ENCODE results near the gene IL1A. TPM values are rescaled to one million over a fixed set of nuclear protein-coding genes. Genes with fewer than 3 reads are reported as not detected.

IL1A gene
- total and polyA plus RNA-seq, 9 donors, result 0.07 to 0.69 (median 0.12) TPM; not detected in 4

DNA sequence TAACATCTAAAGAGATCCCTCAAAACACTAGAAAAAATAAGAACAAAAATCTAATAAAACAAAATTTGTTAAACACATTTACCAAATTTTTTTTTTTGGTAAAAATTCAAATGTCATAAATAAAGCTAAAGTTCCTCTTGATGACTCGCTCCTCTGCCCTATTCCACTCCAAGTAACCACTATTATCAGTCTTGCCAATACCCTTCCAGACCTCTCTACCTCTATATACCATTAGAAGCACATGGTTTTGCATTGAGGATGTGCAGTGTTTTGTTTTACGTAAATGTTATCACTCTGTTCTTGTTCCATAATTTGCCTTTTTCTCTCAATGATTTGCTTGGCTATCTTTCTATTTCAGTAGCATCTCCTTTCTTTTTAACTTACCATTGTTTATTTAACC is 41.4 kb upstream of the IL1A start:
- DNase-seq, result no peak
- intact Hi-C loops (cut with DNase I), result no loop called here
- no peak for TF ChIP-seq EP300 (IDR thresholded peaks at IDR 0.05)
- TF ChIP-seq, protein P1, sequence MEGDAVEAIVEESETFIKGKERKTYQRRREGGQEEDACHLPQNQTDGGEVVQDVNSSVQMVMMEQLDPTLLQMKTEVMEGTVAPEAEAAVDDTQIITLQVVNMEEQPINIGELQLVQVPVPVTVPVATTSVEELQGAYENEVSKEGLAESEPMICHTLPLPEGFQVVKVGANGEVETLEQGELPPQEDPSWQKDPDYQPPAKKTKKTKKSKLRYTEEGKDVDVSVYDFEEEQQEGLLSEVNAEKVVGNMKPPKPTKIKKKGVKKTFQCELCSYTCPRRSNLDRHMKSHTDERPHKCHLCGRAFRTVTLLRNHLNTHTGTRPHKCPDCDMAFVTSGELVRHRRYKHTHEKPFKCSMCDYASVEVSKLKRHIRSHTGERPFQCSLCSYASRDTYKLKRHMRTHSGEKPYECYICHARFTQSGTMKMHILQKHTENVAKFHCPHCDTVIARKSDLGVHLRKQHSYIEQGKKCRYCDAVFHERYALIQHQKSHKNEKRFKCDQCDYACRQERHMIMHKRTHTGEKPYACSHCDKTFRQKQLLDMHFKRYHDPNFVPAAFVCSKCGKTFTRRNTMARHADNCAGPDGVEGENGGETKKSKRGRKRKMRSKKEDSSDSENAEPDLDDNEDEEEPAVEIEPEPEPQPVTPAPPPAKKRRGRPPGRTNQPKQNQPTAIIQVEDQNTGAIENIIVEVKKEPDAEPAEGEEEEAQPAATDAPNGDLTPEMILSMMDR (IDR thresholded peaks at IDR 0.05), result no peak
- no peak for TF ChIP-seq POLR2A (IDR thresholded peaks at IDR 0.05)
- 65 to 87% (median 74%) methylated on average over 2 of the region's 2 CpGs for WGBS, 3 donors
- Histone ChIP-seq H3K27ac (no peak overlapping the region), H3K27me3 (no peaks in the 10 kb centered on the region), H3K4me1 (ENCODE audit: insufficient read depth) (no peaks in the 10 kb centered on the region), H3K36me3 (no peaks in the 10 kb centered on the region), H3K9me3 (no peaks in the 10 kb centered on the region), H3K4me3 (no peak overlapping the region)

DNA sequence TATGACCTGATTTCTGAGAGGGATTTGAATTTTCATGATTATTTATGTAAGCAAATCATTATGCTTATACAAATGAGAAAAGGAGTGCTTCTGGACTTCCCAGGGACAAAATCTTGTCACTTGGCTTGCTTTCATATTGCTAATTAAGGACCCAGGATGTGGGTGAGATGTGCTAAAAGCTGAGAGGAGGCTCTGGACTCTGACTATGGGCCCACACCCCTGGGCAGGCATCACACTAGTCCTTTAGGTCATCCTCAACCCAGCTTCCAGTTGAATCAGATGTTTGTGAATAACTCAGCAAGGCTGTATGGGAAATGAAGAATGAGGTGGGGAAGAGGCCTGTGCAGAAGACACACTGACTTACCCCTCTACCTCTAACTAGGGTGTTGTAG is 40.4 kb upstream of the IL1A start:
- Histone ChIP-seq H3K4me1 (ENCODE audit: insufficient read depth) (no peaks in the 10 kb centered on the region), H3K4me3 (no peak overlapping the region), H3K27me3 (no peaks in the 10 kb centered on the region), H3K27ac (no peak overlapping the region), H3K9me3 (no peaks in the 10 kb centered on the region), H3K36me3 (no peaks in the 10 kb centered on the region)
- DNase-seq, result no peak
- intact Hi-C loops (cut with DNase I), result no loop called here
- TF ChIP-seq, protein P1 (IDR thresholded peaks at IDR 0.05), result no peak
- no peak for TF ChIP-seq EP300 (IDR thresholded peaks at IDR 0.05)
- no peak for TF ChIP-seq POLR2A (IDR thresholded peaks at IDR 0.05)

DNA sequence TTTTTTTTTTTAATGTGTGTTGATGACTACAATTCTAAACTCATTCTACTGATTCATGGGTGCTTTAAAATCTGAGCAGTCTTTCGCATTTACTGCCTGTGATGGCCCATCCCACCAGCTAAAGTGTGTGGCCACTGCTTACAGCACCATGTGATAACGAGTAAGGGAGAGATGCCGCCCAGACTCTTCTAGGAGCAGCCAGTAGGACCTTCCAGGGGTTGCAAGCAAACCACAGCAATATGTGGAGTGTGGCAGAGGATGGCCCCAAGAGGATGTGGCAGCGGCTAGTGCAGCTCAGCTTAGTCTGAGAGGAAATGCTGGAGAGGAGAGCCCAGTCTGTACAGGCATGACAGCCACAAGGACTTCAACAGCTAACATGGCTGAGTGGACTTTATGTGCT is 37.4 kb upstream of the IL1A start:
- WGBS, 3 donors, result 67 to 84% (median 73%) methylated on average over 4 of the region's 4 CpGs
- TF ChIP-seq POLR2A (IDR thresholded peaks at IDR 0.05), result no peak
- TF ChIP-seq, protein P1 (IDR thresholded peaks at IDR 0.05), result no peak
- TF ChIP-seq EP300 (IDR thresholded peaks at IDR 0.05), result no peak
- no peaks in the 10 kb centered on the region for H3K27me3 ChIP-seq
- no peak for DNase-seq
- H3K27ac ChIP-seq, result no peak overlapping the region
- H3K9me3 ChIP-seq, result no peaks in the 10 kb centered on the region
- intact Hi-C loops (cut with DNase I), result no loop called here
- H3K4me3 ChIP-seq, result no peak overlapping the region
- H3K36me3 ChIP-seq, result no peaks in the 10 kb centered on the region
- H3K4me1 ChIP-seq (ENCODE audit: insufficient read depth), result no peaks in the 10 kb centered on the region

DNA sequence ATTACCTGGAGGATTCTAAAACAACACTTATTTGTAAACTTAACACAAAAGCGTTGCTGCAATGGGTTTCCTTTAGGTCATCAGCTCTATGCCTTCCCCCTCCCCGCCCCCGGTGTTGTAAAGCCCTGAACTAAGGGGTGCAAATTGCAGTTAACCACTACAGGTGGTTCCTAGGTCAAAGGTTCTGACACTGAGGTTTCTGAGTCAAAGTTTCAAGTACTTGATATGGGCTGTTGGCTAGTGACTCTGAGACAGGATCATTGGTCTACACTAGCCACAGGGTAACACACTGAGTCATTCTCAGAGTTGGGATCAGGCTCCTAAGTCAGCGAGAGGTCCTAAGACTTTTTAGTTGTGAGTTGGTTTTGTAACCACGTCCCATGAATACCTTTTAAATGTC is 36.8 kb upstream of the IL1A start:
- H3K27me3 ChIP-seq, result no peaks in the 10 kb centered on the region
- WGBS, 3 donors, result 65 to 75% (median 70%) methylated on average over 5 of the region's 5 CpGs
- H3K27ac ChIP-seq, result no peak overlapping the region
- intact Hi-C loops (cut with DNase I), result no loop called here
- no peak for DNase-seq
- H3K4me3 ChIP-seq, result no peak overlapping the region
- H3K9me3 ChIP-seq, result no peaks in the 10 kb centered on the region
- TF ChIP-seq, protein P1 (IDR thresholded peaks at IDR 0.05), result no peak
- TF ChIP-seq EP300 (IDR thresholded peaks at IDR 0.05) (no peak), POLR2A (IDR thresholded peaks at IDR 0.05) (no peak)
- no peaks in the 10 kb centered on the region for H3K4me1 ChIP-seq (ENCODE audit: insufficient read depth)
- H3K36me3 ChIP-seq, result no peaks in the 10 kb centered on the region

DNA sequence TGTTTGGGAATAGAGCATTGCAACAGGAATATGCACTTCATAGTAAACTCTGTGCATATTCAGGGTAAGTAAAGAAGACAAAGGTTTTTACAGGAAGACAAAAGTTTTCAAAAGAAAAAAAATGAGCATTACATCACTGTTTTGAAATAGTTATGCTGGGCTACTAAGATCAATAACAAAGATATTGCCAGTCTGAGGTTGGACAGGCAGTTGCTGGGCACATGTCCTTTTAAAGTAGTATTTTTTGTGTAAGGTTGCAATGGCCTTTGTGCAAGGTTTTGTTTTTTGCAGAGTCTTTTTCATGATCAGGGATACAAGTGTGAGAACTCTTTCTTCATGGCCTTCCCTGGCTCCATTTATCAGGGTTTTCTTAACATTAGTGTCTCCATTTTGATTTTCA is 36.0 kb upstream of the IL1A start:
- Histone ChIP-seq H3K4me1 (ENCODE audit: insufficient read depth) (no peaks in the 10 kb centered on the region), H3K9me3 (no peaks in the 10 kb centered on the region), H3K27me3 (no peaks in the 10 kb centered on the region), H3K4me3 (no peak overlapping the region), H3K27ac (no peak overlapping the region), H3K36me3 (no peaks in the 10 kb centered on the region)
- TF ChIP-seq, protein P1 (IDR thresholded peaks at IDR 0.05), result no peak
- TF ChIP-seq POLR2A (IDR thresholded peaks at IDR 0.05), result no peak
- TF ChIP-seq EP300 (IDR thresholded peaks at IDR 0.05), result no peak
- DNase-seq, result no peak
- intact Hi-C loops (cut with DNase I), result no loop called here
